Measurements from ENCODE around the gene TBC1D10B. TPM values are rescaled to one million over a fixed set of nuclear protein-coding genes. Genes with fewer than 3 reads are reported as not detected.
"Not testable (repeated sequence)": the region's sequence is repeated elsewhere in the genome, so short reads cannot be mapped to it uniquely, and the experiment has no call there.

Gene TBC1D10B
- total and polyA plus RNA-seq, 7 donors: 24.5 to 50.0 (median 31.6) TPM

GRCh38 chr16:30342751-30343490 is 27.4 kb downstream of the TBC1D10B start:
- no peak for DNase-seq
- H3K36me3 ChIP-seq (ENCODE audit: insufficient read depth in 1 of 2, low read depth in 1 of 2): no peaks in the 10 kb centered on the region
- H3K27ac ChIP-seq: no peak overlapping the region
- 92% methylated on average over 30 to 32 of the region's 32 CpGs for WGBS, 3 donors
- H3K27me3 ChIP-seq (ENCODE audit: insufficient read depth in 3 of 3, low read length in 2 of 3): no peaks in the 10 kb centered on the region
- no peak for TF ChIP-seq CTCF (IDR thresholded peaks at IDR 0.05)
- ATAC-seq: no peak
- no peaks in the 10 kb centered on the region for H3K9me3 ChIP-seq
- intact Hi-C loops (cut with DNase I): no loop called here
- H3K4me1 ChIP-seq: no peaks in the 10 kb centered on the region
- no peak overlapping the region for H3K4me3 ChIP-seq

- H3K4me3 ChIP-seq; DNase-seq; H3K27me3 ChIP-seq (ENCODE audit: insufficient read depth in 3 of 3, low read length in 2 of 3); intact Hi-C loops (cut with DNase I); H3K36me3 ChIP-seq (ENCODE audit: insufficient read depth in 1 of 2, low read depth in 1 of 2); H3K4me1 ChIP-seq; ATAC-seq; H3K27ac ChIP-seq; H3K9me3 ChIP-seq: not testable (repeated sequence)
- 80 to 89% (median 87%) methylated on average over 8 of the region's 8 CpGs for WGBS, 3 donors
Observed at GRCh38 chr16:30341971-30342370, 28.3 kb downstream of the TBC1D10B start.

GRCh38 chr16:30340621-30341020 is 29.7 kb downstream of the TBC1D10B start:
- no peaks in the 10 kb centered on the region for H3K27me3 ChIP-seq (ENCODE audit: insufficient read depth in 3 of 3, low read length in 2 of 3)
- TF ChIP-seq CTCF (IDR thresholded peaks at IDR 0.05): no peak
- no peaks in the 10 kb centered on the region for H3K36me3 ChIP-seq (ENCODE audit: insufficient read depth in 1 of 2, low read depth in 1 of 2)
- H3K4me1 ChIP-seq: peaks cover 7% of the 10 kb centered on the region
- WGBS, 3 donors: 90 to 92% (median 91%) methylated on average over 13 of the region's 13 CpGs
- no peak overlapping the region for H3K27ac ChIP-seq
- DNase-seq (no peak), ATAC-seq (no peak)
- H3K4me3 ChIP-seq: no peak overlapping the region
- no peaks in the 10 kb centered on the region for H3K9me3 ChIP-seq
- intact Hi-C loops (cut with DNase I): no loop called here

- ATAC-seq; H3K4me1 ChIP-seq; intact Hi-C loops (cut with DNase I); H3K4me3 ChIP-seq; DNase-seq; H3K27ac ChIP-seq; H3K36me3 ChIP-seq (ENCODE audit: insufficient read depth in 1 of 2, low read depth in 1 of 2); H3K27me3 ChIP-seq (ENCODE audit: insufficient read depth in 3 of 3, low read length in 2 of 3); H3K9me3 ChIP-seq: not testable (repeated sequence)
- 30 to 58% (median 39%) methylated on average over 3 to 4 of the region's 5 CpGs for WGBS, 3 donors
Observed at GRCh38 chr16:30338715-30339114, 31.6 kb downstream of the TBC1D10B start.

- ATAC-seq; H3K27ac ChIP-seq; H3K4me1 ChIP-seq; intact Hi-C loops (cut with DNase I); H3K27me3 ChIP-seq (ENCODE audit: insufficient read depth in 3 of 3, low read length in 2 of 3); H3K36me3 ChIP-seq (ENCODE audit: insufficient read depth in 1 of 2, low read depth in 1 of 2); H3K4me3 ChIP-seq; H3K9me3 ChIP-seq; DNase-seq: not testable (repeated sequence)
- WGBS, 3 donors: 89 to 92% (median 91%) methylated on average over 7 to 10 of the region's 10 CpGs
Observed at GRCh38 chr16:30337964-30338357, 32.3 kb downstream of the TBC1D10B start.

- H3K4me3 ChIP-seq: peak overlapping the region; percentile 82
- no peaks in the 10 kb centered on the region for H3K9me3 ChIP-seq
- TF ChIP-seq CTCF (IDR thresholded peaks at IDR 0.05): no peak
- H3K27me3 ChIP-seq (ENCODE audit: insufficient read depth in 3 of 3, low read length in 2 of 3): no peaks in the 10 kb centered on the region
- intact Hi-C loops (cut with DNase I): no loop called here
- H3K27ac ChIP-seq: peak overlapping the region; percentile 97
- no peaks in the 10 kb centered on the region for H3K36me3 ChIP-seq (ENCODE audit: insufficient read depth in 1 of 2, low read depth in 1 of 2)
- H3K4me1 ChIP-seq: peaks cover 8% of the 10 kb centered on the region
- DNase-seq: peak in 1 of 2 donors; percentile 76
- peak; percentile 35 to 66 (median 50) for ATAC-seq
- WGBS, 3 donors: 32 to 49% (median 39%) methylated on average over 17 of the region's 17 CpGs
Observed at GRCh38 chr16:30335598-30336474, 34.5 kb downstream of the TBC1D10B start.

- H3K9me3 ChIP-seq; H3K36me3 ChIP-seq (ENCODE audit: insufficient read depth in 1 of 2, low read depth in 1 of 2); H3K27me3 ChIP-seq (ENCODE audit: insufficient read depth in 3 of 3, low read length in 2 of 3); intact Hi-C loops (cut with DNase I); H3K4me1 ChIP-seq: not testable (repeated sequence)
- H3K27ac ChIP-seq: peak overlapping the region; percentile 97
- H3K4me3 ChIP-seq: peak overlapping the region; percentile 82
- DNase-seq (peak; percentile 87 to 92), ATAC-seq (peak; percentile 89 to 93 (median 90))
- WGBS, 3 donors: 0% methylated on average over 50 to 69 of the region's 70 CpGs
Observed at GRCh38 chr16:30335028-30335597, 35.2 kb downstream of the TBC1D10B start.

GRCh38 chr16:30334473-30334989 is 35.8 kb downstream of the TBC1D10B start:
- H3K4me1 ChIP-seq; H3K9me3 ChIP-seq; H3K27me3 ChIP-seq (ENCODE audit: insufficient read depth in 3 of 3, low read length in 2 of 3); H3K36me3 ChIP-seq (ENCODE audit: insufficient read depth in 1 of 2, low read depth in 1 of 2); intact Hi-C loops (cut with DNase I): not testable (repeated sequence)
- DNase-seq: peak; percentile 86 to 93
- Histone ChIP-seq H3K27ac (peak overlapping the region; percentile 97), H3K4me3 (peak overlapping the region; percentile 82)
- 0% methylated on average over 3 to 24 of the region's 33 CpGs for WGBS, 3 donors
- ATAC-seq: peak; percentile 81 to 93 (median 90)
